ENCODE results near the gene VAV1. TPM values are rescaled to one million over a fixed set of nuclear protein-coding genes. Genes with fewer than 3 reads are reported as not detected.
A peak's percentile ranks its signal among the peaks of the same experiment; 100 is the strongest.

VAV1 gene
- total RNA-seq, 4 donors from 2014 or later, result 1.0 to 2.0 (median 1.4) TPM

DNA sequence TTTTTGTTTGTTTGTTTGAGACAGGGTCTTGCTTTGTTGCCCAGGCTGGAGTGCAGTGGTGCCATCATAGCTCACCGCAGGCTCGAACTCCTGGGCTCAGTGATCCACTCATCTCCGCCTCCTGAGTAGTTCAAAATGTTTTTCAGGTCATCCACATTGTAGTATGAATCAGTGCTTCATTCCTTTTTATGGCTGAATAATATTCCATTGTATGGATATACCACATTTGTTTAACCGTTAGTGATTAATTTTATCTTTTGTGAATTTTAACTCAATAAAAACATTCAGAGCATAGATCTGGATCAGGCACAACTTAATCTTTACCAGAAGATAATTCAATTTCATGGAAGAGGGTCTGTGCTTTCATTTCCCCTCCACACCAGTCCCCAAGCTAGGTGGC is 47.7 kb downstream of the VAV1 start:
- WGBS, 2 donors, result 93 to 95% methylated on average over 4 of the region's 4 CpGs
- intact Hi-C loops (cut with DNase I; ENCODE audit: low total_unique reads), result no loop called here
- TF ChIP-seq, protein P1, sequence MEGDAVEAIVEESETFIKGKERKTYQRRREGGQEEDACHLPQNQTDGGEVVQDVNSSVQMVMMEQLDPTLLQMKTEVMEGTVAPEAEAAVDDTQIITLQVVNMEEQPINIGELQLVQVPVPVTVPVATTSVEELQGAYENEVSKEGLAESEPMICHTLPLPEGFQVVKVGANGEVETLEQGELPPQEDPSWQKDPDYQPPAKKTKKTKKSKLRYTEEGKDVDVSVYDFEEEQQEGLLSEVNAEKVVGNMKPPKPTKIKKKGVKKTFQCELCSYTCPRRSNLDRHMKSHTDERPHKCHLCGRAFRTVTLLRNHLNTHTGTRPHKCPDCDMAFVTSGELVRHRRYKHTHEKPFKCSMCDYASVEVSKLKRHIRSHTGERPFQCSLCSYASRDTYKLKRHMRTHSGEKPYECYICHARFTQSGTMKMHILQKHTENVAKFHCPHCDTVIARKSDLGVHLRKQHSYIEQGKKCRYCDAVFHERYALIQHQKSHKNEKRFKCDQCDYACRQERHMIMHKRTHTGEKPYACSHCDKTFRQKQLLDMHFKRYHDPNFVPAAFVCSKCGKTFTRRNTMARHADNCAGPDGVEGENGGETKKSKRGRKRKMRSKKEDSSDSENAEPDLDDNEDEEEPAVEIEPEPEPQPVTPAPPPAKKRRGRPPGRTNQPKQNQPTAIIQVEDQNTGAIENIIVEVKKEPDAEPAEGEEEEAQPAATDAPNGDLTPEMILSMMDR (IDR thresholded peaks at IDR 0.05), result no peak
- no peak for TF ChIP-seq POLR2A (IDR thresholded peaks at IDR 0.05)
- no peak overlapping the region for H3K4me3 ChIP-seq (ENCODE audit: low read depth, poor library complexity, severe bottlenecking)
- no peak for DNase-seq (ENCODE audit: low spot score in 2 of 2)

DNA sequence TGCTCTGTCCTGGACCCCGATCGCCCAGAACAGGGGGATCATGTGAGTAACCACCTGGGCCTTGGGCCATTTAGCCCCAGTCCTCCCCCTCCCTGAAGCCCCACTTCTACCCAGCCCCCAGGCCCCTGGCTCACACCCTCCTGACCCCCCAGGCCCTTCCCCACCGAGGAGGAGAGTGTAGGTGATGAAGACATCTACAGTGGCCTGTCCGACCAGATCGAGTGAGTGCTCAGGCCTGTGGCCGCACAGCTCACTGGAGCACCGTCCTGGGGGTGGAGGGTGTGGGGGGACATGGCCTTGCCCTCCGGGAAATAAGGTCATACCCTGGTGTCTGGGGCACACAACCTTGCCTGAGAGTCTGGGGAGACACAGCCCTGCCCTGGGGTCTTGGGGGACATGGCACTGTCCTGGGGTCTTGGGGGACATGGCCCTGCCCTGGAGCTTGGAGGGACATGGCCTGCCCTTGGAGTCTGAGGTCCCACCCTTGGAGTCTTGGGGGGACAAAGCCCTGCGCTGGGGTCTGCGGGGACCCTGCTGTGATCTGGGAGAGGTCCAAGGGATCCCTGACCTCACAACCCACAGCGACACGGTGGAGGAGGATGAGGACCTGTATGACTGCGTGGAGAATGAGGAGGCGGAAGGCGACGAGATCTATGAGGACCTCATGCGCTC is 49.3 kb downstream of the VAV1 start:
- H3K4me3 ChIP-seq (ENCODE audit: low read depth, poor library complexity, severe bottlenecking), result no peak overlapping the region
- intact Hi-C loops (cut with DNase I; ENCODE audit: low total_unique reads), result no loop called here
- TF ChIP-seq, protein P1 (IDR thresholded peaks at IDR 0.05), result no peak
- no peak for TF ChIP-seq POLR2A (IDR thresholded peaks at IDR 0.05)
- no peak for DNase-seq (ENCODE audit: low spot score in 2 of 2)
- 81 to 84% methylated on average over 17 of the region's 17 CpGs for WGBS, 2 donors

DNA sequence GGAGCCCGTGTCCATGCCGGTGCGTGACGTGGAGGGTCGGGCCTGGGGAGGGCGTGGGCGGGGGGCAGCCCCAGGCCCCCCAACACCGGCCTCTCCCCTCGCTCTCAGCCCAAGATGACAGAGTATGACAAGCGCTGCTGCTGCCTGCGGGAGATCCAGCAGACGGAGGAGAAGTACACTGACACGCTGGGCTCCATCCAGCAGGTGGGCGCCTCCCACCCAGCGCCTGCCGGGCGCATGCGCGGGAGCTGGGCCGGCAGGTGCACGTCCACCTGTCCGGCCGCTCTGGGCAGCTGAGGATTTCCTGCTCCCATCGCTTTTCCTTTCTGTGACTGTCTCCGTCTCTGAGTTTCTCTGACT is 49.8 kb downstream of the VAV1 start:
- intact Hi-C loops (cut with DNase I; ENCODE audit: low total_unique reads), result no loop called here
- no peak for DNase-seq (ENCODE audit: low spot score in 2 of 2)
- 43 to 66% methylated on average over 25 of the region's 25 CpGs for WGBS, 2 donors
- no peak overlapping the region for H3K4me3 ChIP-seq (ENCODE audit: low read depth, poor library complexity, severe bottlenecking)
- TF ChIP-seq POLR2A (IDR thresholded peaks at IDR 0.05), result no peak
- TF ChIP-seq, protein P1 (IDR thresholded peaks at IDR 0.05), result no peak

DNA sequence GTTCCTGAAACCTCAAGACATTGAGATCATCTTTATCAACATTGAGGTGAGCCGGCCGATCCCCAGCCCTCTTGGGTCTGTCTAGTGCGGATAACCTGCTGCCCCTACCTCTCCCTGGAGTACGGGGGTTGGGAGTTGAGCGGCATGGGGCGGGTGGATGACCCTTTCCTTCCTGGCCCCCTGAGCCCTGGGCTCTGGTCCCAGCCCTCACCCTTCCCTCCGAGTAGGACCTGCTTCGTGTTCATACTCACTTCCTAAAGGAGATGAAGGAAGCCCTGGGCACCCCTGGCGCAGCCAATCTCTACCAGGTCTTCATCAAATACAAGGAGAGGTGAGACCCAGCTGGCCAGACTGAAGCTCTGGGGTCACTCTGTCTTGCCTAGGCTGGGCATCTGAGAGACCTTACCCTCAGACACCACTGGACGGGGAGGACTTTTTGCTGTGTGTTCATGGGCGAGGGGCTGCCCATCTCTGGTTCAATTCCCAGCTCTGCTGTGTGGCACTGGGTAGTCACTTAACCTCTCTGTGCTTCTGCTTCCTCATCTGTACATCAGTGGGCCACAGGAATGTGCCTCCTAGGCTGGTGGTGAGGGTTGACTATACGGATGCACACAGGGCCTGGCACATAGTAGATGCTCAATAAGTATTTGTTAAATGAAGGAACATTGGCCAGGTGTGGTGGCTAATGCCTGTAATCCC is 52.7 kb downstream of the VAV1 start:
- DNase-seq (ENCODE audit: low spot score in 2 of 2), result peak in 1 of 2 donors; percentile 36
- no peak overlapping the region for H3K4me3 ChIP-seq (ENCODE audit: low read depth, poor library complexity, severe bottlenecking)
- 89 to 94% methylated on average over 11 to 12 of the region's 12 CpGs for WGBS, 2 donors
- no peak for TF ChIP-seq POLR2A (IDR thresholded peaks at IDR 0.05)
- TF ChIP-seq, protein P1 (IDR thresholded peaks at IDR 0.05), result no peak
- intact Hi-C loops (cut with DNase I; ENCODE audit: low total_unique reads), result no loop called here

DNA sequence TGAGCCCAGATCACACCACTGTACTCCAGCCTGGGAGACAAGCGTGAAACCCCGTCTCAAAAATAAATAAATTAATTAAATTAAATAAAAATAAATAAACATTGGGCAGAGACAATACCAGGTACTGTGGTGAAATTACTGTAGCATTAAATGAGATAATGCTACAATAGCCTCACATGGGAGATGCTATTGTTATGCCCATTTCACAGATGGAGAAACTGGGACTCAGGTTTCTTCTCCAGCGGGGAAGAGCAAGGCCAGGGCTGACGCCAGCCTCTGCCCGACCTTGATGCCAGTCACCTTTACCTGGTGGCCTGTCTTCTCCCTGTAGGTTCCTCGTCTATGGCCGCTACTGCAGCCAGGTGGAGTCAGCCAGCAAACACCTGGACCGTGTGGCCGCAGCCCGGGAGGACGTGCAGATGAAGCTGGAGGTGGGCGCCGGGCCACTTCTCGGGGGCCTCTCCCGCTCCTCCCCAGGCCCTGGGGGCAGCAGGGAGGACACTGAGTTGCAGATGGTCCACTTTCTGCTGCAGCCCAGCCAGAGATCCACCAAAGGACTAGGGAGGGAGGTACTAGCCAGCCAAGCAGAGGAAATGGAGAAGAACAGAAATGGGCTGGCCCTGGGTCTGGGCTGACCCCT is 53.9 kb downstream of the VAV1 start:
- 84 to 91% methylated on average over 9 to 15 of the region's 15 CpGs for whole genome bisulfite sequencing, 2 donors
- no peak overlapping the region for H3K4me3 ChIP-seq (ENCODE audit: low read depth, poor library complexity, severe bottlenecking)
- peak in 1 of 2 donors; percentile 75 for DNase-seq (ENCODE audit: low spot score in 2 of 2)
- intact Hi-C loops (cut with DNase I; ENCODE audit: low total_unique reads), result no loop called here
- TF ChIP-seq, protein P1 (IDR thresholded peaks at IDR 0.05), result no peak
- no peak for TF ChIP-seq POLR2A (IDR thresholded peaks at IDR 0.05)
